Hepatocyte (in vitro differentiated cells): ENCODE results near the gene CGB2. TPM values are rescaled to one million over a fixed set of nuclear protein-coding genes. Genes with fewer than 3 reads are reported as not detected.

Source experiments
- DNase-seq: peaks from one replicate; pipeline ENCODE4 v3.0.0-alpha.2; 2016; ENCODE audit warnings: low spot score
- H2AFZ ChIP-seq: fragments of 200-600 bp; sonication (generic); 2 replicates; pipeline ENCODE4 v1.6.0; 2016; ENCODE audit warnings: antibody characterized with exemption, mild to moderate bottlenecking
- H3K27ac ChIP-seq: fragments of 200-600 bp; sonication (generic); 2 replicates; pipeline ENCODE4 v1.5.1; 2016; ENCODE audit warnings: mild to moderate bottlenecking
- H3K27me3 ChIP-seq: fragments of 200-600 bp; sonication (generic); 2 replicates; pipeline ENCODE4 v1.6.1; 2016
- H3K36me3 ChIP-seq: fragments of 200-600 bp; sonication (generic); replicated peaks from 2 replicates; pipeline ENCODE4 v1.5.1; 2016; ENCODE audit warnings: low read depth; ENCODE audit not compliant: insufficient read depth
- H3K4me1 ChIP-seq: fragments of 200-600 bp; sonication (generic); 2 replicates; pipeline ENCODE4 v1.5.1; 2016; ENCODE audit warnings: mild to moderate bottlenecking, moderate library complexity; ENCODE audit not compliant: insufficient read depth
- H3K4me2 ChIP-seq: fragments of 200-600 bp; sonication (generic); 2 replicates; pipeline ENCODE4 v1.6.0; 2016
- H3K4me3 ChIP-seq: fragments of 200-600 bp; sonication (generic); 2 replicates; pipeline ENCODE4 v1.5.1; 2016; ENCODE audit warnings: mild to moderate bottlenecking
- H3K79me2 ChIP-seq: fragments of 200-600 bp; sonication (generic); 2 replicates; pipeline ENCODE4 v1.6.0; 2017; ENCODE audit warnings: mild to moderate bottlenecking
- H3K9me2 ChIP-seq: fragments of 200-600 bp; sonication (generic); replicated peaks from 2 replicates; pipeline ENCODE4 v1.6.0; 2017; ENCODE audit warnings: mild to moderate bottlenecking; ENCODE audit not compliant: insufficient read depth
- H3K9me3 ChIP-seq: fragments of 200-600 bp; sonication (generic); 2 replicates; pipeline ENCODE4 v1.5.1; 2016; ENCODE audit warnings: low read depth, mild to moderate bottlenecking
- H4K20me1 ChIP-seq: fragments of 200-600 bp; sonication (generic); 2 replicates; pipeline ENCODE4 v1.6.0; 2016; ENCODE audit warnings: mild to moderate bottlenecking; ENCODE audit not compliant: insufficient read depth, poor library complexity, severe bottlenecking
- EZH2 ChIP-seq: fragments of 200-600 bp; sonication (generic); IDR thresholded peaks from 2 replicates; pipeline ENCODE4 v1.6.1; 2016; ENCODE audit warnings: antibody characterized with exemption, mild to moderate bottlenecking, borderline replicate concordance
- EZH2phosphoT487 ChIP-seq: fragments of 200-600 bp; sonication (generic); IDR thresholded peaks from one replicate; pipeline ENCODE4 v1.6.1; 2018; ENCODE audit warnings: antibody characterized with exemption, mild to moderate bottlenecking, low read depth, moderate library complexity; ENCODE audit not compliant: unreplicated experiment, severe bottlenecking
- WGBS: methylation state at CpG from one replicate; pipeline ENCODE4 v1.1.6; 2016; ENCODE audit warnings: low lambda C conversion rate; ENCODE audit errors: missing lambda C conversion rate; 5-methylcytosine and 5-hydroxymethylcytosine counted together
- polyA plus RNA-seq: library from polyadenylated mRNA; unstranded; fragments of >200 nt; fragmentation: Nextera tagmentation; extraction: Ambion mirVana; gene quantifications from 2 replicates; pipeline ENCODE4 v1.2.1, GENCODE V29; 2016
- total RNA-seq: library from RNA; depleted of rRNA; stranded (reverse); fragments of >200 nt; gene quantifications from 2 replicates; pipeline ENCODE4 v1.2.3, GENCODE V29; 2014
- TF ChIP-seq, protein P1 (sequence below): fragments of 200-600 bp; sonication (generic); IDR thresholded peaks from 2 replicates; pipeline ENCODE4 v1.5.1; 2016; ENCODE audit warnings: antibody characterized with exemption, mild to moderate bottlenecking; ENCODE audit not compliant: poor library complexity

Gene CGB2
- total and polyA plus RNA-seq, 2 experiments from 2014 or later = not detected

GRCh38 chr19:49069026-49069425, 37.3 kb downstream of the CGB2 start:
- Histone ChIP-seq H3K4me1 (peaks cover 7% of the 10 kb centered on the region), H4K20me1 (no peaks in the 10 kb centered on the region), H3K4me2 (no peak overlapping the region), H3K27ac (no peak overlapping the region), H3K9me2 (no peaks in the 10 kb centered on the region), H2AFZ (no peak overlapping the region), H3K79me2 (no peaks in the 10 kb centered on the region), H3K36me3 (no peaks in the 10 kb centered on the region), H3K27me3 (peaks cover 50% of the 10 kb centered on the region), H3K9me3 (no peaks in the 10 kb centered on the region), H3K4me3 (no peak overlapping the region)
- 93% methylated on average over 9 of the region's 9 CpGs for WGBS
- TF ChIP-seq EZH2 (no peak), EZH2phosphoT487 (no peak)
- TF ChIP-seq, protein P1, sequence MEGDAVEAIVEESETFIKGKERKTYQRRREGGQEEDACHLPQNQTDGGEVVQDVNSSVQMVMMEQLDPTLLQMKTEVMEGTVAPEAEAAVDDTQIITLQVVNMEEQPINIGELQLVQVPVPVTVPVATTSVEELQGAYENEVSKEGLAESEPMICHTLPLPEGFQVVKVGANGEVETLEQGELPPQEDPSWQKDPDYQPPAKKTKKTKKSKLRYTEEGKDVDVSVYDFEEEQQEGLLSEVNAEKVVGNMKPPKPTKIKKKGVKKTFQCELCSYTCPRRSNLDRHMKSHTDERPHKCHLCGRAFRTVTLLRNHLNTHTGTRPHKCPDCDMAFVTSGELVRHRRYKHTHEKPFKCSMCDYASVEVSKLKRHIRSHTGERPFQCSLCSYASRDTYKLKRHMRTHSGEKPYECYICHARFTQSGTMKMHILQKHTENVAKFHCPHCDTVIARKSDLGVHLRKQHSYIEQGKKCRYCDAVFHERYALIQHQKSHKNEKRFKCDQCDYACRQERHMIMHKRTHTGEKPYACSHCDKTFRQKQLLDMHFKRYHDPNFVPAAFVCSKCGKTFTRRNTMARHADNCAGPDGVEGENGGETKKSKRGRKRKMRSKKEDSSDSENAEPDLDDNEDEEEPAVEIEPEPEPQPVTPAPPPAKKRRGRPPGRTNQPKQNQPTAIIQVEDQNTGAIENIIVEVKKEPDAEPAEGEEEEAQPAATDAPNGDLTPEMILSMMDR = no peak
- no peak for DNase-seq

DNA sequence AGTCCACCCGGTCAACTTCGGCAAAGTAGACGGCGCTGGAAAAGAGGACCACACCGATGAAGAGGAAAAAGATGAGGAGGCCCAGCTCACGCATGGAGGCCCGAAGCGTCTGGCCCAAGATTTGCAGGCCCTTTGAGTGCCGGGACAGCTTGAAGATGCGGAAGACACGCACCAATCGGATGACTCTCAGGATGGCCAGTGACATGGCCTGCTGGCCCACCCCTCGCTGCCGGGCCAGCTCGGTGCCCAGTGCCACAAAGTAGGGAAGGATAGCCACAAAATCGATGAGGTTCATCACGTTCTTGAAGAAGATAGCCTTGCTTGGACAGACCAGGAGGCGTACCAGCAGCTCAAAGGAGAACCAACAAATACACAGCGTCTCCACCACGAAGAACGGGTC, 38.7 kb downstream of the CGB2 start:
- H3K36me3 ChIP-seq = no peaks in the 10 kb centered on the region
- WGBS = 97% methylated on average over 21 of the region's 21 CpGs
- H2AFZ ChIP-seq = no peak overlapping the region
- no peak overlapping the region for H3K27ac ChIP-seq
- no peaks in the 10 kb centered on the region for H3K79me2 ChIP-seq
- DNase-seq = no peak
- H3K9me3 ChIP-seq = no peaks in the 10 kb centered on the region
- peaks cover 3% of the 10 kb centered on the region for H3K4me1 ChIP-seq
- TF ChIP-seq EZH2phosphoT487 = no peak
- TF ChIP-seq EZH2 = no peak
- TF ChIP-seq, protein P1 = no peak
- no peaks in the 10 kb centered on the region for H4K20me1 ChIP-seq
- H3K9me2 ChIP-seq = no peaks in the 10 kb centered on the region
- peaks cover 54% of the 10 kb centered on the region for H3K27me3 ChIP-seq
- H3K4me2 ChIP-seq = no peak overlapping the region
- H3K4me3 ChIP-seq = no peak overlapping the region

GRCh38 chr19:49071860-49072547, 40.3 kb downstream of the CGB2 start:
- Histone ChIP-seq H3K4me2 (peak overlapping the region; percentile 56), H3K27me3 (peaks cover 45% of the 10 kb centered on the region), H3K9me3 (no peaks in the 10 kb centered on the region), H3K36me3 (no peaks in the 10 kb centered on the region), H3K9me2 (no peaks in the 10 kb centered on the region), H3K4me1 (no peaks in the 10 kb centered on the region), H4K20me1 (no peaks in the 10 kb centered on the region), H3K27ac (no peak overlapping the region), H3K4me3 (no peak overlapping the region), H2AFZ (no peak overlapping the region), H3K79me2 (no peaks in the 10 kb centered on the region)
- TF ChIP-seq, protein P1 = no peak
- TF ChIP-seq EZH2phosphoT487 = no peak
- peak; percentile 79 for TF ChIP-seq EZH2
- WGBS = 19% methylated on average over 78 of the region's 93 CpGs
- no peak for DNase-seq
